Measurements from ENCODE around the gene LSM12.

DNA sequence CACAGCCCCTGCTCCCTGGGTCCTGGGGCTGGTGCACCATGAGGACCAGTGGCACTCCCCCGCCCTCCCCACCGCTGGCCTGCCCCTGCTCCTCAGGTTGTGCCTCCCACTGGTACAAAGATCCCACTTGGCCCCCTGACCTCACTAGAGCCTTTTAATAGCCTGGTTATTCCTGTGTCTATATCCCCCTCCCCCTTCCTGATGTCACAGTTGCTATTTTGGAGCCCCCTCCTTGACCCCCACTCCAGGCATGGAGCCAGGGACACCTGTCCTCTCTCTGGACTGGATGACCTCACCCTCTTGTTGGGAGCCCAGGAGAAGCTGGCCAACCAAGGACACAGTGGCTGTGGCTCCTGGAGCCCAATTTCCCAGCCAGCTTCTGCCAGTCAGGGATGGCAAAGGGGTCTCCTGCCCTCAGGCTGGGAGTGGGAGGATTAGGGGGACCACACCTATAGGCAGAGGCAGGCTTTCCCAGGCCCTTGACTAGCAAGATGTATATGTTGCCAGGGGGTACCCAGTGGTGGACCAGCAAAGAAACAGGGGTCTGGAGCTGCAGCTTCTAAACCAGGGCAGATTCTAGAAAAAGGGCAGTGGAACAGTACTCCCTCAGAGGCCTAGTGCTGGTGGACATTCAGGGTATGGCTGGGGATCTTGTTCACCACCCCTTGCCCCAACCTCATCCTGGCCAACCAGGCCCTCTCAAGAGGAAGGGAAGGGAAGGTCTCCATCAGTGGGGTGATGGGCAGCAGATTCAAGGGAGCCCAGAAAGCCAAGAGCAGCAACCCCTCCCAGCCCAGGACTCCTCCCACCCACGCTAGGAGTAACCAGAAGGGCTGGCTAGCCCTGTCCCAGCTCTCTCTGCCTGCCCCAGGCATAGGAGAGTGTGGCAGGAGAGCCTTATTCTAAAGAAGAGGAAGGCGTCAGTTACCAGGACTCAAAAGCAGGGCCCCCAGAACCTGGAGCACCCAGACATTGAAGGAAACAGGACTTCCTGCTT is 46.1 kb upstream of the LSM12 start:
- TF ChIP-seq, protein P1, sequence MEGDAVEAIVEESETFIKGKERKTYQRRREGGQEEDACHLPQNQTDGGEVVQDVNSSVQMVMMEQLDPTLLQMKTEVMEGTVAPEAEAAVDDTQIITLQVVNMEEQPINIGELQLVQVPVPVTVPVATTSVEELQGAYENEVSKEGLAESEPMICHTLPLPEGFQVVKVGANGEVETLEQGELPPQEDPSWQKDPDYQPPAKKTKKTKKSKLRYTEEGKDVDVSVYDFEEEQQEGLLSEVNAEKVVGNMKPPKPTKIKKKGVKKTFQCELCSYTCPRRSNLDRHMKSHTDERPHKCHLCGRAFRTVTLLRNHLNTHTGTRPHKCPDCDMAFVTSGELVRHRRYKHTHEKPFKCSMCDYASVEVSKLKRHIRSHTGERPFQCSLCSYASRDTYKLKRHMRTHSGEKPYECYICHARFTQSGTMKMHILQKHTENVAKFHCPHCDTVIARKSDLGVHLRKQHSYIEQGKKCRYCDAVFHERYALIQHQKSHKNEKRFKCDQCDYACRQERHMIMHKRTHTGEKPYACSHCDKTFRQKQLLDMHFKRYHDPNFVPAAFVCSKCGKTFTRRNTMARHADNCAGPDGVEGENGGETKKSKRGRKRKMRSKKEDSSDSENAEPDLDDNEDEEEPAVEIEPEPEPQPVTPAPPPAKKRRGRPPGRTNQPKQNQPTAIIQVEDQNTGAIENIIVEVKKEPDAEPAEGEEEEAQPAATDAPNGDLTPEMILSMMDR (IDR thresholded peaks at IDR 0.05) = no peak
- TF ChIP-seq POLR2A (IDR thresholded peaks at IDR 0.05) (no peak), POLR2AphosphoS5 (IDR thresholded peaks at IDR 0.05) (no peak)

Data from suprapubic skin (tissue), 4 donors.